GM19324 (cell line): Measurements from ENCODE around the gene BICRA.
"Not testable (repeated sequence)": the region's sequence is repeated elsewhere in the genome, so short reads cannot be mapped to it uniquely, and the experiment has no call there.

ENCODE experiments used
- ATAC-seq: cut with Tn5 transposase; IDR thresholded peaks from one replicate; pipeline ENCODE4 v1.9.1; 2021; ENCODE audit warnings: mild to moderate bottlenecking, moderate library complexity; ENCODE audit not compliant: unreplicated experiment, low FRiP score

Gene BICRA

GRCh38 chr19:47626238-47626637 lies 17.3 kb downstream of the BICRA start:
- ATAC-seq, result no peak

- ATAC-seq, result no peak
These were observed 19.3 kb downstream of the BICRA start for GRCh38 chr19:47628078-47628771.

- ATAC-seq, result no peak
These were observed 21.7 kb downstream of the BICRA start for GRCh38 chr19:47630594-47630993.

GRCh38 chr19:47631681-47632446 lies 22.9 kb downstream of the BICRA start:
- no peak for ATAC-seq

- ATAC-seq, result no peak
These were observed 24.6 kb downstream of the BICRA start for GRCh38 chr19:47633517-47633916.

GRCh38 chr19:47633996-47634395 lies 25.1 kb downstream of the BICRA start:
- no peak for ATAC-seq

- ATAC-seq, result not testable (repeated sequence)
These were observed 26.3 kb downstream of the BICRA start for GRCh38 chr19:47635152-47635754.

- ATAC-seq, result no peak
These were observed 28.6 kb downstream of the BICRA start for GRCh38 chr19:47637550-47637949.

GRCh38 chr19:47641891-47642485 lies 33.1 kb downstream of the BICRA start:
- no peak for ATAC-seq

GRCh38 chr19:47643281-47643680 lies 34.3 kb downstream of the BICRA start:
- ATAC-seq, result no peak

- ATAC-seq, result no peak
These were observed 35.3 kb downstream of the BICRA start for GRCh38 chr19:47644199-47644598.

GRCh38 chr19:47644743-47645482 lies 36.0 kb downstream of the BICRA start:
- ATAC-seq, result no peak

GRCh38 chr19:47646924-47647323 lies 38.0 kb downstream of the BICRA start:
- no peak for ATAC-seq

- ATAC-seq, result no peak
These were observed 40.7 kb downstream of the BICRA start for GRCh38 chr19:47649588-47649987.

- no peak for ATAC-seq
These were observed 41.8 kb downstream of the BICRA start for GRCh38 chr19:47650700-47651099.

GRCh38 chr19:47651132-47651531 lies 42.2 kb downstream of the BICRA start:
- no peak for ATAC-seq

- no peak for ATAC-seq
These were observed 42.8 kb downstream of the BICRA start for GRCh38 chr19:47651691-47652090.

- ATAC-seq, result no peak
These were observed 43.4 kb downstream of the BICRA start for GRCh38 chr19:47652285-47652684.

- no peak for ATAC-seq
These were observed 44.9 kb downstream of the BICRA start for GRCh38 chr19:47653856-47654255.

- no peak for ATAC-seq
These were observed 48.8 kb downstream of the BICRA start for GRCh38 chr19:47657719-47658118.
